CD4-positive, alpha-beta T cell treated with Interleukin-17A for 4 hours (primary cell): Measurements from ENCODE around the gene THADA.
A peak's percentile ranks its signal among the peaks of the same experiment; 100 is the strongest.

ENCODE experiments used
- DNase-seq: peaks from one replicate; pipeline ENCODE4 v3.0.0-alpha.2; 2020; ENCODE audit warnings: mixed read lengths

Gene THADA

GRCh38 chr2:43438858-43439655 is 156.8 kb downstream of the THADA start:
- no peak for DNase-seq

- DNase-seq, result no peak
Measured at GRCh38 chr2:43438342-43438741, 157.5 kb downstream of the THADA start.

- DNase-seq, result no peak
Measured at GRCh38 chr2:43437363-43437762, 158.5 kb downstream of the THADA start.

- no peak for DNase-seq
Measured at GRCh38 chr2:43436431-43436830, 159.4 kb downstream of the THADA start.

GRCh38 chr2:43435746-43436145 is 160.1 kb downstream of the THADA start:
- no peak for DNase-seq

- DNase-seq, result no peak
Measured at GRCh38 chr2:43430489-43430888, 165.3 kb downstream of the THADA start.

GRCh38 chr2:43429369-43429768 is 166.5 kb downstream of the THADA start:
- no peak for DNase-seq

- no peak for DNase-seq
Measured at GRCh38 chr2:43427032-43427424, 168.8 kb downstream of the THADA start.

GRCh38 chr2:43426305-43427031 is 169.4 kb downstream of the THADA start:
- DNase-seq, result peak; percentile 66

- no peak for DNase-seq
Measured at GRCh38 chr2:43425659-43426058, 170.2 kb downstream of the THADA start.

- DNase-seq, result no peak
Measured at GRCh38 chr2:43424262-43425207, 171.3 kb downstream of the THADA start.

GRCh38 chr2:43423941-43424261 is 171.9 kb downstream of the THADA start:
- DNase-seq, result no peak

- no peak for DNase-seq
Measured at GRCh38 chr2:43421194-43421593, 174.6 kb downstream of the THADA start.

GRCh38 chr2:43420389-43420801 is 175.4 kb downstream of the THADA start:
- no peak for DNase-seq

- no peak for DNase-seq
Measured at GRCh38 chr2:43419876-43420275, 176.0 kb downstream of the THADA start.

GRCh38 chr2:43419243-43419642 is 176.6 kb downstream of the THADA start:
- no peak for DNase-seq

GRCh38 chr2:43418680-43419079 is 177.2 kb downstream of the THADA start:
- DNase-seq, result no peak

GRCh38 chr2:43417300-43417699 is 178.5 kb downstream of the THADA start:
- no peak for DNase-seq

GRCh38 chr2:43415592-43415991 is 180.2 kb downstream of the THADA start:
- DNase-seq, result no peak

GRCh38 chr2:43414586-43415135 is 181.2 kb downstream of the THADA start:
- no peak for DNase-seq

- no peak for DNase-seq
Measured at GRCh38 chr2:43414033-43414432, 181.8 kb downstream of the THADA start.

GRCh38 chr2:43412114-43412753 is 183.6 kb downstream of the THADA start:
- no peak for DNase-seq
